SK-N-SH treated with all-trans-retinoic acid at 6 μM for 48 hours (cell line): ENCODE measurements around the gene NUCB1.
A peak's percentile ranks its signal among the peaks of the same experiment; 100 is the strongest.

Experiments
- ATAC-seq: fragments of 200-7000 bp; cut with Tn5 transposase; 3 replicates; pipeline ENCODE4 v1.9.1; 2020; ENCODE audit warnings: mild to moderate bottlenecking, moderate library complexity
- ARNTL ChIP-seq: fragments of 450-650 bp; formaldehyde crosslinking; IDR thresholded peaks from 2 replicates; pipeline ENCODE4 v1.5.0; 2020; ENCODE audit warnings: low read depth, mild to moderate bottlenecking, moderate library complexity, borderline replicate concordance
- BACH2 ChIP-seq: fragments of 250-450 bp; sonication (Bioruptor Pico); IDR thresholded peaks from 2 replicates; pipeline ENCODE4 v1.9.0; 2021; ENCODE audit warnings: mild to moderate bottlenecking, borderline replicate concordance
- CSDC2 ChIP-seq: fragments of 250-450 bp; sonication (Bioruptor Pico); IDR thresholded peaks from 2 replicates; pipeline ENCODE4 v1.5.0; 2020; ENCODE audit warnings: mild to moderate bottlenecking, moderate library complexity
- CSRNP3 ChIP-seq: fragments of 250-450 bp; sonication (Bioruptor Pico); IDR thresholded peaks from 2 replicates; pipeline ENCODE4 v1.5.1; 2021; ENCODE audit warnings: mild to moderate bottlenecking, moderate library complexity
- ESRRG ChIP-seq: fragments of 250-450 bp; sonication (Bioruptor Pico); IDR thresholded peaks from 2 replicates; pipeline ENCODE4 v1.6.1; 2021; ENCODE audit warnings: mild to moderate bottlenecking
- GLIS3 ChIP-seq: fragments of 250-450 bp; sonication (Bioruptor Pico); IDR thresholded peaks from 2 replicates; pipeline ENCODE4 v1.5.0; 2020; ENCODE audit warnings: mild to moderate bottlenecking, moderate library complexity
- ISL1 ChIP-seq: fragments of 250-450 bp; sonication (Bioruptor Pico); IDR thresholded peaks from 2 replicates; pipeline ENCODE4 v2.1.2; 2022; ENCODE audit warnings: mild to moderate bottlenecking, moderate library complexity
- OSR1 ChIP-seq: fragments of 250-450 bp; sonication (Bioruptor Pico); IDR thresholded peaks from 2 replicates; pipeline ENCODE4 v1.8.0; 2022; ENCODE audit warnings: moderate library complexity, mild to moderate bottlenecking, inconsistent platforms
- POU6F1 ChIP-seq: fragments of 250-450 bp; sonication (Bioruptor Pico); IDR thresholded peaks from 2 replicates; pipeline ENCODE4 v1.8.0; 2021; ENCODE audit warnings: low read depth, mild to moderate bottlenecking, moderate library complexity, borderline replicate concordance
- PPARA ChIP-seq: fragments of 250-450 bp; sonication (Bioruptor Pico); IDR thresholded peaks from 2 replicates; pipeline ENCODE4 v1.5.0; 2020; ENCODE audit warnings: mild to moderate bottlenecking, borderline replicate concordance
- RARB ChIP-seq: fragments of 250-450 bp; sonication (Bioruptor Pico); IDR thresholded peaks from 2 replicates; pipeline ENCODE4 v1.8.0; 2021; ENCODE audit warnings: mild to moderate bottlenecking, moderate library complexity
- SNAI2 ChIP-seq: fragments of 250-450 bp; sonication (Bioruptor Pico); IDR thresholded peaks from 2 replicates; pipeline ENCODE4 v1.5.0; 2020; ENCODE audit warnings: mild to moderate bottlenecking, moderate library complexity
- TCF4 ChIP-seq: fragments of 250-450 bp; sonication (Bioruptor Pico); IDR thresholded peaks from 2 replicates; pipeline ENCODE4 v1.8.0; 2021; ENCODE audit warnings: mild to moderate bottlenecking, moderate library complexity, borderline replicate concordance
- TOX ChIP-seq: fragments of 250-450 bp; sonication (Bioruptor Pico); IDR thresholded peaks from 2 replicates; pipeline ENCODE4 v1.8.0; 2021; ENCODE audit warnings: mild to moderate bottlenecking, moderate library complexity, borderline replicate concordance
- TSHZ2 ChIP-seq: fragments of 250-450 bp; sonication (Bioruptor Pico); IDR thresholded peaks from 2 replicates; pipeline ENCODE4 v1.5.0; 2020; ENCODE audit warnings: mild to moderate bottlenecking, moderate library complexity
- ZC3H10 ChIP-seq: fragments of 250-450 bp; sonication (Bioruptor Pico); IDR thresholded peaks from 2 replicates; pipeline ENCODE4 v1.5.1; 2021; ENCODE audit warnings: mild to moderate bottlenecking, moderate library complexity
- ZFP30 ChIP-seq: fragments of 450-650 bp; formaldehyde crosslinking; IDR thresholded peaks from 2 replicates; pipeline ENCODE4 v1.5.0; 2022; ENCODE audit warnings: mild to moderate bottlenecking, moderate library complexity
- ZNF565 ChIP-seq: fragments of 450-650 bp; formaldehyde crosslinking; conservative IDR thresholded peaks from 2 replicates; pipeline ENCODE4 v1.5.0; 2020; ENCODE audit warnings: low read depth, mild to moderate bottlenecking, moderate library complexity
- ZNF8 ChIP-seq: fragments of 450-650 bp; formaldehyde crosslinking; IDR thresholded peaks from 2 replicates; pipeline ENCODE4 v1.5.0; 2020; ENCODE audit warnings: mild to moderate bottlenecking, moderate library complexity

NUCB1 gene

GRCh38 chr19:48921721-48922500 lies 21.8 kb downstream of the NUCB1 start (continued):
- no peak for TF ChIP-seq OSR1
- no peak for TF ChIP-seq POU6F1 (CRISPR knock-in tag)
- no peak for TF ChIP-seq ZFP30 (CRISPR knock-in tag)
- no peak for TF ChIP-seq CSDC2 (CRISPR knock-in tag)
- no peak for TF ChIP-seq ARNTL (CRISPR knock-in tag)
- no peak for TF ChIP-seq PPARA (CRISPR knock-in tag)
- TF ChIP-seq ZNF565 (CRISPR knock-in tag): no peak

- TF ChIP-seq PPARA (CRISPR knock-in tag) (no peak), TSHZ2 (no peak), GLIS3 (no peak), TCF4 (CRISPR knock-in tag) (no peak), ZNF565 (CRISPR knock-in tag) (no peak), CSRNP3 (no peak), ARNTL (CRISPR knock-in tag) (no peak)
- ATAC-seq: no peak
These were observed 22.7 kb downstream of the NUCB1 start for GRCh38 chr19:48922548-48923490.

- ATAC-seq: peak; percentile 77
- no peak for TF ChIP-seq ZFP30 (CRISPR knock-in tag)
- TF ChIP-seq TOX (CRISPR knock-in tag): no peak
- TF ChIP-seq PPARA (CRISPR knock-in tag): no peak
- no peak for TF ChIP-seq BACH2 (CRISPR knock-in tag)
- TF ChIP-seq CSRNP3: no peak
- no peak for TF ChIP-seq SNAI2 (CRISPR knock-in tag)
- no peak for TF ChIP-seq RARB (CRISPR knock-in tag)
- no peak for TF ChIP-seq ZNF565 (CRISPR knock-in tag)
- no peak for TF ChIP-seq CSDC2 (CRISPR knock-in tag)
- no peak for TF ChIP-seq ZC3H10 (CRISPR knock-in tag)
- TF ChIP-seq OSR1: no peak
- TF ChIP-seq POU6F1 (CRISPR knock-in tag): no peak
- no peak for TF ChIP-seq ESRRG (CRISPR knock-in tag)
- TF ChIP-seq ZNF8 (CRISPR knock-in tag): no peak
- TF ChIP-seq TSHZ2: no peak
- TF ChIP-seq TCF4 (CRISPR knock-in tag): no peak
- no peak for TF ChIP-seq ISL1
These were observed 25.2 kb downstream of the NUCB1 start for GRCh38 chr19:48925240-48925843.
